Endometrium (tissue), 2 donors: ENCODE measurements around the gene ACBD3.

ENCODE experiments used
- FAIRE-seq: peaks from 2 replicates; lab custom pipeline; 2012; peaks lifted over from hg19 to GRCh38; lab: Jason Lieb, UNC
- donor health status: control.
- donor health status: control.

ACBD3 gene

DNA sequence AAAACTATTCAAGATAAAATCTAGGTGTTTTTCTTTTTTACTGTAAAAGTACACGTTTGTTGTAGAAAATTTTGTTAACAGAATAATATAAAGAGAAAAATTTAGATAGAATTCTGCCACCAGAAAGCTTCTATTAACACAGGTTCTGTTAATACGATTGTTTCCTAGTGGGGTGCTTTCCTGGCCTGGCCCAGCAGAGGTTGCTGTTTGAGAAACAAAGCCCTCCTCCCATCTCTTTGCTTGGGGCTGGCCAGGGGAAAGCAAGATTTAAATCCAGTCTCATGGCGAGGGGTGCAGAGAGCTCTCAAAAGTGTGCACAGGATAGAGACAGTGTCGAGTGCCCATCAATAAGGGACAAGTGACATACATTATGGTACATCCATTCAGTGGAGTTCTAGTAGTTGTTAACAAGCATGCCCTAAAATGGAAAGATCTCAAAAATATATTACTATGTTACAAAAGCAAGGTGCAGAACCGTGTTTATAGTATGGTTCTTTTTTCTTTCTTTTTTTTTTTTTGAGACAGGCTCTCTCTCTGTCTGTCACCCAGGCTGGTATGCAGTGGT is 14.6 kb upstream of the ACBD3 start:
- FAIRE-seq: no peak

DNA sequence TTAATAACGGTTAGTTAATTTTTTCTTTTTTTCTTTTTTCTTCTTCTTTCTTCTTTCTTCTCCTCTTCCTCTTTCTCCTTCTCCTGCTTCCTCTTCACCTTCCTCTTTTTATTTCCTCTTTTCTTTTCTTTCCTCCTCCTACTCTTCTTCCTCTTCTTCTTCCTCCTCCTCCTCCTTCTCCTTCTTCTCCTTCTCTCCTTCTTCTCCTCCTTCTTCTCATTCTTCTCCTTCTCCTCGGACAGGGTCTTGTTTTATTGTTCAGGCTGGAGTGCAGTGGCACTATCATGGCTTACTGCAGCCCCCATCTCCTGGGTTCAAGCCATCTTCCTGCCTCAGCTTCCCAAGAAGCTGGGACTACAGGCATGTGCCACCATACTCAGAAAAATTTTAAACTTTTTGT is 13.4 kb upstream of the ACBD3 start:
- FAIRE-seq: no peak

DNA sequence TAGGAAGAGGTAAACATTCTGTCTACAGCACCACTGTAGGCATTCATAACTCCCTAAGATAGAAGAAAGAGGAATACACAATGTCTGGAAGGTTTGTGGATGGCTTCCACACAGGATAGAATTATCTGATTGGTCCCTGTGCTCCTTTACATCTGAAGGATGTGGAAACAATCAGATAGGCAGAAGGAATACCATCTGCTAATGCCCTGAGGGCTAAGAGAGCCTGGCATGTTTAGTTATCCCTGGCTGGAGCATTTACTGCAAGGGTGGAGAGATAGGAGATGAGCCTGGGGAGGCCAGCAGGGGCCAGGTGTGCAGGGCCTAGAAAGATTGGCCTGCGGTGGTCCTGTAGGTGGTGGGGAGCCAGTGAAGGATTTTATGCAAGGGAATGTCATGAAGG is 8.6 kb upstream of the ACBD3 start:
- FAIRE-seq: no peak

DNA sequence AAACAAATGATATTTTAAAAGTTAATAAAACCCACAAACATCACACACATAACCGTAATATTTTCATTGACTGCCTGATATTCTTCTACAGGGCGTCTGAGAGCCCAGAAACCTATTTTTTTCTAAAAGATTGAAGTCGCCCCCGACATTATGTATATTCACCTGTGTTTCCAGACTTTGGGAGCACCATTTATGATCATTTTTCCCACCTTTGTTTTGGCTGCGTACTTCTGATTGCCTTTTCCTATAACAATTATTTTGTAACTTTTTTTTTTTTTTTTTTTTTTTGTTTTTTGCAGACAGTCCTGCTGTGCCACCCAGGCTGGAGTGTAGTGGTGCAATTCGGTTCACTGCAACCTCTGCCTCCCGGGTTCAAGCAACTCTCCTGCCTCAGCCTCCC is 839 bp upstream of the ACBD3 start:
- FAIRE-seq: no peak

DNA sequence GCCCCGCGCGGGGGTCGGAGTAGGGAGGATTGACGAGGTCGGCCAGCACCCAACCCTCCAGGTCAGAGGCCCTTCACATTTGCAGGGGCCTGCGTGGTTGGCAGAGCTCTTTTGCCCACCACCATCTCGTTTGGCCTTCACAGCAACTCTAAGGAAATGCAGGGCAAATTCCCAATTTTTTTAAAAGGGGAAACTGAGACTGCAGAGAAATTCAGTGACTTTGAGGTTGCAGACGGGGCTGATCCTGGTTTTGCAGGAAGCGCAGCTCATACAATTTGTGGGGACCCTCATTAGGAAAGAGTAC is 430 bp upstream of the ACBD3 start:
- no peak for FAIRE-seq

DNA sequence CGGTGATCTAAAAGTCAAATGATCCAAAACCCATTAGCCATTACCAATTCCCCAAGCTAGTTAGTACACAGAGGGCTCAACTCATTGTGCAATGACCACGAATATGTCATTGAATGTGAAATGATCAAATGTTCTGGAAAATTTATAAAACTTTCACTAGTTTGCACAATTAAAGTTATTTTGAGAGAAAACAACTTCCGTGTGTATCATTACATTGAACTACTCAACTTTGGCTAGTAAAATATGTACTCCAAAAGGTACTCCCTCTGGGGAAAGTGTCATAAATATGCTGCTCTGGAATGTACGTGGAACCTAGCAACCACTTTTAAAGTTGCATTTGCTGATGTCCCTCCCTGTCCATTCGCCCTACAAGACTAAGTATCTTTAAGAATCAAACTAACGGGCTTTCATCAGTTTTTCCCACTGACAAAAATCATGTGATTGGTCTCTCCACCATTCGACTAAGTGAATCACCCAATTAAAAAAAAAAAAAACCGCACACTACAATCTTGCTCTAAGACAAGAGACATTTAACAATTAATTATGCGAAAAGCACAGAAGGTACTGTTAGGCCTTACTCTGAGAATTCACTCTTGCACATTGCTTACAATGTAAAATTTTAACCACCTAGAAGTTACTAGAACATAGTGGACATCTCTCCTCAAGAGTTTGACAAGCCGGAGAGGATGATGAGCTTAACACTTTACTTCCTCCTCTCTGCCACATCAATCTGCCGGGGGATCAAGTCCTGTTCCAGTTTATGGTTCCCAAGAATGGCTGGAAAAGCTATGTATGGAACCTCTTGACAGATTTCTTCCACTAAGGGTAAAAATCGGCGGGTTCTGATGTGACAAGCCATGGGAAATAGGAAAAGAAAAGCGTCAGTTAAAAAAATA is 1.2 kb downstream of the ACBD3 start:
- no peak for FAIRE-seq

DNA sequence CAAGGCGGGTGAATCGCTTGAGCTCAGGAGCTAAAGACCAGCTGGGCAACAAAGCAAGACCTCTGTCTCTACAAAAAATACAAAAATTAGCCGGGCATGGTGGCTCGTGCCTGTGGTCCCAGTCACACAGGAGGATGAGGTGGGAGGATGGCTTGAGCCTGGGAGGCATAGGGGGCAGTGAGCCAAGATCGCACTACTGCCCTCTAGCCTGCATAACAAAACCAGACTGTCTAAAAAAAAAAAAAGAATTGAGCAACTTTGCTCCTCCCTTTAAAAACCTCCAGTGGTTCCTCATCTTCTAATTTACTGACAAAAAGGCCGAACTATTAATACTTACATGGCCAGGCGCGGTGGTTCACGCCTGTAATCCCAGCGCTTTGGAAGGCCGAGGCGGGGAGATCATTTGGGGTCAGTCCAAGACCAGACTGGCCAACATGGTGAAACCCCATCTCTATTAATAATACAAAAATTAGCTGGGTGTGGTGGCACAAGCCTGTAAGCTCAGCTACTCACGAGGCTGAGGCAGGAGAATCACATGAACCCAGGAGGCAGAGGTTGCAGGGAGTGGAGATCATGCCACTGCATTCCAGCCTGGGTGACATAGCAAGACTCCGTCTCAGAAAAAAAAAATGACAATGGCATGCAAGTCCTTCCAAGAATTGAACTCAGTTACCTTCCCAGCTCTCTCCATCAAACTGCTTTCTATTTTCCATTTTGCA is 4.4 kb downstream of the ACBD3 start:
- no peak for FAIRE-seq

DNA sequence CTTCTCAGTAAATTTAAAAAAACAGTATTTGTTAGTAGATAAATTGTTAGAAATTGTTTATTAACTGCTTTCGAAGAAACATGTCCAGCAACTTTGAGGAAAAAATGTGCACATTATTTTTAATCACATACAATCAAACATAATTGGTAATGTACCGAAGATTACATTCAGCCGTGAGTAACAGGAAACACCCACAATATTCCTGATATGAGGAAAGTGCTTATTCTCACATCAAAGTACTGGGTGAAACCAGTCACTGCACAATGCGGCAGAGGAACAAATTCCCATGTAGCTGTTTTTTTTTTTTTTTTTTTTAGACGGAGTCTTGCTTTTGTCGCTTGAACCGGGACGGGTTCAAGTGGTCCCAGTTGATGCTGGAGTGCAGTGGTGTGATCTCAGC is 9.7 kb downstream of the ACBD3 start:
- no peak for FAIRE-seq

DNA sequence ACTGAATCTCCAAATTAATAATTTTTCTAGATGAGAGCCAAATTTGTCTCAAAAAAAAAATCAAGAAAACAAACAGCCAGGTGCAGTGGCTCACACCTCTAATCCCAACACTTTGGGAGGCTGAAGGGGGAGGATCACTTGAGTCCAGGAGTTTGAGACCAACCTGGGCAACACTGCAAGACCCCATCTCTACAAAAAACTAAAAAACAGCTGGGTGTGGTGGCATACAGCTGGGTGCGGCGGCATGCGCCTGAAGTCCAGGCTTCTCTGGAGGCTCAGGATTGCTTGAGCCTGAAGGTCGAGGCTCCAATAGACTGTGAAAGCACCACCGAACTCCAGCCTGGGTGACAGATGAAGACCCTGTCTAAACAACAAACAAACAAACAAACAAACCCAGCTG is 14.0 kb downstream of the ACBD3 start:
- no peak for FAIRE-seq

DNA sequence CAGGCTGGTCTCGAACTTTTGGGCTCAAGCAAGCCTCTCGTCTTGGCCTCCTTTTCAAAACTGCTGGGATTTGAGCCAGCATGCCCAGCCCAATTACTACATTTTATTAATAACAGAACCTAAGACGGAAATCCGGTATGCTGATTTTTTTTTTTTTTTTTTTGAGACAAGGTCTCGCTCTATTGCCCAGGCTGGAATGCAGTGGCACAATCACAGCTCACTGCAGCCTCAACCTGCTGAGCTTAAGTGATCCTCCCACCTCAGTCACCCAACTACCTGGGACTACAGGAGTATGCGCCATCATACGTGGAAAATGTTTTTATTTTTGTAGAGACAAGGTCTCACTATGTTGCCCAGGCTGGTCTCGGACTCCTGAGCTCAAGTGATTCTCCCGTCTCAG is 20.2 kb downstream of the ACBD3 start:
- FAIRE-seq: no peak

DNA sequence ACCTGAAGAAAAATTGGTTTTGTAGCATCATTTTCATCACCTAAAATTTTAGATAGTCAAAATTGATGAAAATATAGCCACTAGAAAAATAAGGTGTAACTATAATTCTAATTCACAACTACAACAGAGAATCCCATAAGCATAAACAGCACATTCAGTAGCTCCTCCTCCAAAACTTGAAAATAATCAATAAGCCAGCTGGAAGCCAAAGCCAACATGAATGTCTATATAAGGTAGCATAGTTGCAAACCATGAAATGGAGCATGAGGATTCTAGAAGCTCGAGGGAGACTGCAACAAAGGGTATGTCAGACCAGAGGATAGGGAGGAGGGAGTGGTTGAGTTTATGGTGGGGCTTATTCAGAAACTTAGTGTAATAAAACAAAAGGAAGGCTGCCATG is 22.4 kb downstream of the ACBD3 start:
- FAIRE-seq: no peak

DNA sequence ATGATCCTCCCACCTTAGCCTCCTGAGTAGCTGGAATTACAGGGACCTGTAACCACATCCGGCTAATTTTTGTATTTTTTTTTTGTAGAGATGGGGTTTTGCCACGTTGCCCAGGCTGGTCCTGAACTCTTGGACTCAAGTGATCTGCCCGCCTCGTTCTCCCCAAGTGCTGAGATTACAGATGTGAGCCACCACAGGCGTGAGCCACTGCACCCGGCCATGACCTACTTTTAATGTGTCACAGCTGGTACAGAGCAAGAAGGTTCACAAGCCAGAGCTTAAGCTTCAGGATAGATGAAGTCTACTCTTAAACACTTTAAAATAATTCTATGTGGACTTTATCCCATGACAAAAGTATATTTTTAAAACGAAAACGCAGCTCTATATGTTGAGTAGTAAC is 23.6 kb downstream of the ACBD3 start:
- FAIRE-seq: no peak

DNA sequence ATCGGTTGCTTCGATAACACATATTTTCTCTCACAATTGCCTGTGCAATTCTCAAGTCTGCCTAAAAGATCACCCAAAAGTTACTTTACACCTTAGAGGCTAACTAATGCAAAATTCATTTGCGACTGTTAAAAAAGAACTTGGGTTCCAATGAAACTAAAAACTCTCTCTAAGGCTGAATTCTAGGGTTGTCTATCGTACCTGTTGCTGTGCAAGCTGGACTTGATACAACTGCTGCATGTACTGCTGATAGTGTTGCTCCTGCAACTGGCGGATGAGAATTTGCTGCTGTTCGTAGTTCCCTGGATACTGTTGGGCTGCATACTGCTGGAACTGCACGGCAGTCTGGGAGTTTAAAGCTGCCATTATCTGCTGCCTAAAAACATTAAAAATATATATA is 27.6 kb downstream of the ACBD3 start:
- FAIRE-seq: no peak

DNA sequence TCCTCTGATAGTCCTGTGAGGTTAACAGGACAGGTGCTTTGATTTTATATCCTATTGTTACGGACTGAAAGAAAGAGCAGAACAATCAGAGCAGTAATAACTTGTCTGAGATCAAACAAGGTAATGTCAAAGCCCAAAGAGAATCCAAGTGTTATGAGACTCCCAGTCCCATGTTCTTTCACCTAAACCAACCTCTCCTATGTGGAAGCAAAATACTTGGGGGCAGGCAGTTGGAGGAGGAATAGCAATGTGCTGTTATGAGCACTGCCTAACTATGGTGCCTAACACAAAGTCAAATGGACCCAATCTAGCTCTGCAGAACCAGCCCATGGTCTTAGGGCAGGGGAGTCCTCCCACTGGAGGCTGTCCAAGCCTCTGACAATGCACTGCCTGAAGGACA is 28.1 kb downstream of the ACBD3 start:
- FAIRE-seq: no peak

DNA sequence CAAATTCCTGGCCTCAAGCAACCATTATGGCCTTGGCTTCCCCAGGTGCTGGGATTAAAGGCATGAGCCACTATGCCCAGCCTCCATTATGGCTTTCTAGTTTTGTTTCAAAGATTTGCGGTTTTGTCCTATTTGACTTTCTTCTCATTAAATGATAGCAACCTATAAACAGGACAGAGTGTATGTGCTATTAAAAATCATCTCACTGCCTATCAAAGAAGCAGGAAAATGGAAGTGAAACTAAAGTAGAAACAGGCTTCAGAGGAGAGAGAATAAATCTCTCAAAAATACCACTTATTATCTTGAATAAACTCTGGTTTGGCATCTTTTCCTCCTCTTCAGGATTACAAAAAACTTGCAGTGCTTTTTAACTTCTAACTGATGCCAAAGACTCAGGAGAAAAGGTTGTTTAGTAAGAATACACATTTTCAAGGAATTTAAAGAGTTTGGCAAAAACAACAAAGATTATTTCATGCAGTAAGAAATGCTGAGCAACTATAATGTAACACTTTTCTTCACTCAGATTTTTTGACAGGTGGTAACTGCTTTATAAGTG is 28.7 kb downstream of the ACBD3 start:
- no peak for FAIRE-seq

DNA sequence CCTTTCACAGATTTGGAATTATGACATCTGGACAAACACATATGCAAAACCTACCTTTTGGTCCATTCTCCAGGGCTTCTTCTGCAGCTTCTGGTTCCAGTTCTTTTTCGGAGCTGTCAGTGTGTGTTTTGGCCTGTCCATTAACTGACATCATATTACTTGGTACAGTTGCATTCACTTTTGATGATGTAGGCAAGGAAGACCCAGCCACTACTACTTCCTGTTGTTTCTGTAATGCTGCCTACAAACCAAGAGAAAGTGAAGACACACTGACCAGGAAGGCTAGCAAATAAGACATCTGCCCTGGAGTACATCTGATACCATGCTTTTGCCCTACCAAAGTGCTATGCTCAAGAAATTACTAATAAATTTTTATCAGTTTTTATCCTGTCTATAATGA is 31.9 kb downstream of the ACBD3 start:
- FAIRE-seq: no peak

DNA sequence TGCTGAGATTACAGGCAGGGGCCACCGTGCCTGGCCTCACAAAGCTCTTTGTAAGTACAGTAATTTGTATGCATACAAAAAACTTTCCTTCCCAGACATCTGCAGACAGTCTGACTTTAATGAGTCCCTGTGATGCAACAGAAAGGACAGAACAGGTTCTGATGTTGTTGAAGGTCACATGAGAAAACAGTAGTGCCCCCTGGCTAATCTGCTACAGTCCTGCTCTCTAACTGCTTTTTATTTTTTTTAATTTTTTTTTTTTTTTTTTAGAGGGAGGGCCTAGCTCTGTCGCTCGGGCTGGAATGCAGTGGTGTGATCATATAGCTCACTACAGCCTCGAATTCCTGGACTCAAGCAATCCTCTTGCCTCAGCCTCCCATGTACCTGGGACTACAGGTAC is 36.7 kb downstream of the ACBD3 start:
- no peak for FAIRE-seq

DNA sequence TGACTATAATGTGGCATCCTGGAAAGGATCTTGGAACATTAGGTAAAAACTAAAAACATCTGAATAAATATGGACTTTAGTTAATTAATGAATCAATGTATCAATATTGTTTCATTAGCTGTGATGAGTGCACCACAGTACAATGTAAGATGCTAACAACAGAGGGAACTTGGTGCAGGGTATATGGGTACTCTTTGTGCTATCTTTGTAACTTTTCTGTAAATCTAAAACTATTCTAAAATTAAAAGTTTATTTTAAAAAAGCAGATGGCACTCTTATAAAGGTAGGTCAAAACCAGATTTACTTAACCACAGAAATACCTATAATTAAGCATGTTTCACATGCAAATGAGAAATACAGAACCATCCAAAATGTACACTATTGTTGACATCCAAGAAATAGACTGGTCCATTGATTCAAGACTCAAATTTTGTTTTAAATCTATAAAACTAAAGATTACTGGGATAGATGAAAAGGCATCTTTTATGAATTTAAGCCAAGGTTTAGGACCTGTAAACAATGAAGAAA is 38.4 kb downstream of the ACBD3 start:
- no peak for FAIRE-seq

DNA sequence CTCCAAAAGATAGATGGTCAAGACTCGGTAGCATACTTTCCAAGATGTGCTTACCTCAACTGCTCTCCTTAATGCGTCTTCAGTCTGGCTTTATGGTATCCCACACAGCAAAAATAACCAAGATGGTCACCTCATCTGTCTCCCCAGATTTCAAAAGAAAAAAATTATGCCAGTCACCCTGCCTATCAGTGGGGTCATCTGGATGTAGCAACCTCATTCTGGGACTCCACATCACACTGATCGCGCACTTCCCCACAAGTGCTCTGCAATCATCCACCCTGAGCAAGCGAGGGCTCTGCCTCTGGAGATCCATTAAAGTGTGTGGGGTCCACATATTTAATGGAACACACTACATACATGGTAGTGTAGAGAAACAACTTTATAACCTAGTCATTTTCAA is 42.5 kb downstream of the ACBD3 start:
- no peak for FAIRE-seq

DNA sequence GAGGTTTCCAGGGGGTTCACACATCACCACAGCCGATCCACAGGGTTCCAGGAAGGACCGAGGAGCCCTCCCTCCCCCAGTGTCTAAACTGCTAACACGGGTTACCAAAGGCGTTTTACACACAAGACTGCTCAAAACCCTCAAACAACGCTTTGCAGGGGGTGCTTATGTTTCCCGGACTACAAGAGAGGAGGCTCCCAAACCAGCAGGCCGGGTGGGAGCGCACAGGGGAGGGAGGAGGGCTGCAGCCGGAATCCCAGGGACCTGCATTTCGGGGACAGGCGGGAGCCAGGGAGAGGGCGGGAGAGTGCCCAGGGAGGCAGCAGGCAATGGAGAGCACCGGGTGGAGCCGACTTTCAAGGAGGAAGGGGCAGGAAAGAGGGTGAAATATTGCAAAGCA is 50.8 kb downstream of the ACBD3 start:
- FAIRE-seq: no peak

DNA sequence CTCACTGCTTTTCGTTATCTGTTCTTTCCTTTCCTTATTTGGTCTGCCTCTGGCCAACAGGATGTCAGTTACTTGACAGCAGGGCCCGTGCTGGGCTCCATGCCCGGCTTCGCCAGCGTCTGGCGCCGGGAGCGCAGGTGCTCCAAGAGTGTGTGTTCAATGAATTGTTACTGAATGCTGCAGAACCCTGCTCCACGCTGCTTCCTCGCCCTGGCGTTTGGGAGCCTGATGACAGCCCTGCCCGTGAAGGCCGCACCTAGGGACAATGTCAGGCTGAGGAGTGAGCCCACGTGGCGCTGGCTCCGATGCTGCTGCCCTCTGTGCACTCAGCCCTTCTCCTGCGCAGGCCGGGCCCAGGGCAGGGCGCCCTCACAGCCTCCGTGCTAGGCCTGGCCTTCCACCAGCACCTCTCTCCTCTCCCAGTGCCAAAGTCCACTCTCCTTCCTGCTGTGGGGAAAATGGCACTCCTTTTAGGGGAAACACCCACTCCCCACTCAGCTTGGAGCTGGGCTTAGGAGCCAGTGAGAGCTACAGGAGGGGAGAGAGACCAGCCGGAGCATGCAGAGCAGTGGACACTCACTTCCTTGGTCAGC is 51.4 kb downstream of the ACBD3 start:
- FAIRE-seq: no peak

DNA sequence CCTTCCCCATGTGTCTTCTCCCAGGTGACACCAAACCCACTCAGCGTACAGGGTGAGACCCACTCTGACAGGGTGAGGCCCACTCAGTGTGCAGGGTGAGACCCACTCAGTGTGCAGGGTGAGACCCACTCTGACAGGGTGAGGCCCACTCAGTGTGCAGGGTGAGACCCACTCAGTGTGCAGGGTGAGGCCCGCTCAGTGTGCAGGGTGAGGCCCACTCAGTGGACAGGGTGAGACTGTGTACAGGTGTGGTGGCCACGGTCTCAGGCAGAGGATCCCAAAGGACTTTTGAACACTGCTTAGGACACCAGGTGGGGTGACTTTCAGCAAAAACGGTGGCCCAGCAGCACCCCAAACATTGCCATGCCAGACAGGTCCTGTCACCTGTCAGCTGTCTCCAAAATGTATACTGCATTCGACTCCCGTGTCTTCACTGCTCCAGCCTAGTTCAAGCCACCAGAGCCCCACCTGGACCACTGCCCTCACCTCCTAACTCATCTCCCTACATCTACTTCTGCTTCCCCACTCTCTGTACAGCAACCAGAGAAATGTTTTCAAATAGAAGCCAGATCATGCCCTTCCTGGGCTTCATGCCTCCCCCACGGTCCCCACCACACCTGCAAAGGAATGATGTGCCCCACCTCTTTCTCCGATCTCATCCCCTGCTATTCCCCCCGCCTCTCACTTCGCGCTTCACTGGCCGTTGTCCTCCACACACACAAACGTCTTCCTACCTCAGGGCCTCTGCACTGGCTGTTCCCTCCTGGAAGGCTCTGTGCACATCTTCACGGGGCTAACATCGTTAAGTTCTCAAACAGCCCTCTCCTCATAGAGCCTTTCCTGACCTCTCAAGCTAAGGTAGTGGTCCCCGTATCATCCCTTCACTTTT is 52.1 kb downstream of the ACBD3 start:
- no peak for FAIRE-seq
